SK-MEL-5 (cell line): ENCODE measurements around the gene NIPAL1. TPM values are rescaled to one million over a fixed set of nuclear protein-coding genes. Genes with fewer than 3 reads are reported as not detected.

Experiments used
- DNase-seq: peaks from one replicate; pipeline ENCODE4 v3.0.0-alpha.2; 2016; ENCODE audit warnings: low read depth, low spot score
- in situ Hi-C: cut with HindIII; loops from 2 replicates; pipeline ENCODE4 v1.10.0; 2016; ENCODE audit warnings: low sequenced_read_pairs, high pct_unique_total_duplicates, low pct_unique_long_range_greater_than_20kb
- total RNA-seq: library from RNA; depleted of rRNA; stranded (reverse); fragments of >200 nt; shearing (Covaris generic); gene quantifications from 2 replicates; pipeline ENCODE4 v1.2.3, GENCODE V29; 2014

The NIPAL1 gene
- total RNA-seq, 1 experiment from 2014 or later, result 0.13 TPM

DNA sequence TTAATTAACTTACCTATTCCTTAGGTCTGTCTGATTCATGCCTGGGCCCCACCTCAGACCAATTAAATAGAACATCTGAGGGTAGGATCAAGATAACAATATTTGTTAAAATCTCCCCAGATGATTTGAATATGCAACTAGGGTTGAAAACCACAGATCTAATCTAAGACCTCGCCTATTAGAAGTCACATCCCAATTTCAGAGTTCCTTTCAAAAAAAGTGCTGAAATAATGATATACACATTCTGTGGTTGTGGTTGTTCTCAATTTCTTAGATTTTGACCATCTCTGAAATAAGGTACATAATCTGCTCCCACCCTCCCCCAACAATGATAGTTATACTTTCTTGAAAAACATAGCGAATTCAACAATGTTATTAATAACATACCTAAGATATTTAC lies 27.7 kb downstream of the NIPAL1 start:
- in situ Hi-C loops, result no loop called here
- DNase-seq, result no peak

DNA sequence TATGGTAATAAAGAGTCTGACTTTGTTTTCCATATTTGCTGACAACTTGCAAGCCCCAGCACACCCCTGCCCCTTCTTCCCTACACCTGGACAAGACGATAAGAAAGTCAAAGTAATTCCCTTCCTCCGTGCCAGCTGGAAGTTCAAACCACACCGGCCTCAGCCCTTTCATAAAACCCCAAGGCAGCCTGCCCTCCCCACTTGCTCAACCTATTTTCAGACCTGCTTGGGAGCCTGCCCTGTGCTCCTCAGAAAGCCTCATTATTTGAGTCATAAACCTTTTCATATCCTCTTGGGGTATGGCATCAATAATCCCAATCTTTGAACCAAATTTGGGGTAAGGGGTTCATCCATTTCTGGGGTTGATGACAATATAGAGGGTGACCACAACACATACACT lies 29.5 kb downstream of the NIPAL1 start:
- in situ Hi-C loops, result no loop called here
- DNase-seq, result no peak

DNA sequence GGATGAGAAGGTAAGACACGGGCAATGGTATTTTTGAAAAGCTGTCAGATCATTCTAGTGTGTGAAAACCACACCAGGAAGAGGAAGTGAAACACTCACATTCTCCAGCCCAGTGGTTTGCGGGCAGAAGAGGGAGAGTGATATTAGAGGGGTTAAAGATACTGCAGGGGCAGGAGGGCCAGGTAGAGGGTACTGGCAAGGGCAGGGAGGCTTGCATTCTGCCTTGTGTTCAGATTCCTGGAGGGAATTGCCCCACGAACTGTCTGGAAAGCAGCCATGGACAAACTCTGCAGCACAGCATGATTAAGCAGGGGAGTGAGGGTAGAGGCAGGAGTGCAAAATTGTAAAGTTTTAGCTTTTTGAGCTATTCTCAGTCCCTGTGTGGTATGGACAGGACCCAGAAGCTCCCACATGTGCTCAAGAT lies 30.9 kb downstream of the NIPAL1 start:
- in situ Hi-C loops, result no loop called here
- DNase-seq, result no peak

DNA sequence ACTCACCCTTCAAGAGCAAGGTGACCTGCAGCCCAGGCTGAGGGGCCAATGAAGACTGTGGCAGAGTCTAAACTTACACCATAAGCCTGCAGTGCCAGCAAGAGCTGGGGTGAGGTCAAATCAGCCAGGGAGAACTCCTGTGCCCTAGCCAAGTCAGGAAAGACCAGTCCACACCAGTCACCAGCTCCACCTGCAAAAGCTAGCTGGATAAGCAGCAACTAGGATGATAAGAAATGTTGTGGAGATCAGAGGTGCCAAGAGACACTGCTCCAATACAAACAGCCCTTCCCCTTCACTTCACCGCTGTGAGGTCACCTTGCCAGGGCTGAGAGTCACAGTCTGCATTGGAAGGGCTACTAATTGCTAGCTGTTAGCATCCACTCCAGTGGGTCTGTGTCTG lies 31.3 kb downstream of the NIPAL1 start:
- in situ Hi-C loops, result no loop called here
- no peak for DNase-seq

DNA sequence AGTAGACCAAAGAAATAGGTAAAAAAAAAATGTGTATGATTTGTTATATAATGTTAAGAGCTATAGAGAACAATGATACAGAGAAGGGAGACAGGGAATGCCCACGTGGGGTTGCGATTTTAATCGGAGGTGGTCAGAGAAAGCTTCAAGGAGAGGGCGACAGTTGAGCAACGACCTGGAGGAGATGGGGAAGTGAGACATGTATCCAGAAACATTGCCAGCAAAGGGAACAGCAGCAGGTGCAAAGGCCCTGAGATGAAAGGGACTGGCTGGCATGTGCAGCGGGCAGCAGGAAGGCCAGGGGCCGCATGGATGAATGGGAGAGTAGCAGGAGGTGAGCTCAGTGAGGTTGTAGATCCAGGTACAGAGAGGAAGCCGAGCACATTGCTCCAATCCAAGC lies 32.9 kb downstream of the NIPAL1 start:
- no peak for DNase-seq
- in situ Hi-C loops, result no loop called here

DNA sequence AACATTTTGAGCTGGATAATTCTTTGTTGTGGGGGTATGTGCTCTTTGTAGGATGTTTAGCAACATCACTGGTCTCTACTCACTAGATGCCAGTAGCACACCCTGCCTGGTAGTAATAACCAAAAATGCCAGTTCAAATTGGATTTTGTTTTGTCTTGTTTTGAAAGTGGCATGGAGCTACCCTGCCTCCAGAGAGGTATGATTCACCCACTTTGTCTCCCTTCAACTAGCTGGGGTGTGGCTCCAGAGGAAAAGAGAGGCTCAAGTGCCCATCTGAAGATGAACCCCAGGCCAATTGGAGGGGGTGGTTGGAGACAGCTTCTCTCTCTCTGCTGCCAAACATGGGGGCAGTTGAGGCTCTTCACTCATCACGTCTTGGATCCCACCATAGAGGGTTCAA lies 34.5 kb downstream of the NIPAL1 start:
- in situ Hi-C loops, result no loop called here
- no peak for DNase-seq

DNA sequence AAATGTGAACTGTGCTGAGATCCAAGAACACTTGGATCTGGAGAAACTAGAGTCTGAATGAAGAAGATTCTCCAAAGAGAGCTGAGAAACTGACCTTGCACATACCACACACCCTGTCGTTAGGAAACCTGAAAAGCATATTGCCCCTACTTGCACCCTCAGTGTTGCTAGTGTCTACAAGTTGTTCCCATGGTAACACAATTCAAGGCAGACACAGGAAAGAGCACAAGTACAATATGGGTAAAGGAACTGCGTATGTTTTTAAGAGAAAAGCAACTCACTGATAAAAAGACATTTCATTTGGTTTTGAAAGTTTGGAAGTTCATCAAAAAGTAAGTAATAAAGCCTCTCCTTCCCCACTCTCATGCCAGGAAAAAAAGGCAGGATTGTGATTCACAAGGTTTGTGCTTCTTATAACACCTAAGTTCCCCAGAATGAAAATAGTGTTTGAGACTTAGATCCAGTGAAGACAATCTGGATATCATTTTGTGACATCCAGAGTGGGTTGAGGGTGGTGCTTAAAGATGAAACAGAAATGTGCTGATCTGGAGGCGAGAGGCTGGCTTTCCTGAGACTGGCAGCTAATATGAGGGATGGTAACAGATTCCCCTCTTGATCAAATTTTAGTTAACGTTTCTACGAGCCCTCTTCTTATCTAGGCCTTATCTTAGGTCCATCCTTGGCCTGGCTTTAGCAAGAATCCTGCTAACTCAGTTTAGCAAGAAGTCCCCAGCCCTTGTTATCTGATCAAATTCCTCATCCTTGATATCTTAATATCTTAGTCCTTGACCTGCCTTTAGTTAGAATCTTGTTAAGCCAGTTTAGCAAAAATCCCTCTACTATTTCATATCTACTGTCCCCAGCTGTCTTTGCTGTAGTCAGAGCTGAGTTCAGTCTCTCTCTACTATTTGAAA lies 42.3 kb downstream of the NIPAL1 start:
- no peak for DNase-seq
- in situ Hi-C loops, result no loop called here

DNA sequence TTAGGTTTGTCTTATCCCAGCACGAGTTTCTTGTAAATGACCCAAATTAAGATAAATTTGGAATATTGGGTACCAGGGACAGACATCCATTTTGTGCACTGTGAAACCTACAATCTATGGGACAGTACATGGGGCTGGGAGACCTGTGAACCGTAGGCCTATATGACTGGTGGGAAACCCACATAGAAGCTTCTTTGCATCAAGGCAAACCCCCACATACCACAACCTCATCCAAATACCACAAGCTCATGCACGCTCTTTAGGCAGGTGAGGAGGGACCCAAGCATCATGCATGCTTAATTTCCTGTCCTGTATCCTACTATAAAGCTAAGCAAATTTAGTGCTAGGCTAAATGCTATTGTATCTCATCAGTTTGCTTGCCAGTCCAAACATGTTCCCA lies 47.8 kb downstream of the NIPAL1 start:
- DNase-seq, result no peak
- in situ Hi-C loops, result no loop called here

DNA sequence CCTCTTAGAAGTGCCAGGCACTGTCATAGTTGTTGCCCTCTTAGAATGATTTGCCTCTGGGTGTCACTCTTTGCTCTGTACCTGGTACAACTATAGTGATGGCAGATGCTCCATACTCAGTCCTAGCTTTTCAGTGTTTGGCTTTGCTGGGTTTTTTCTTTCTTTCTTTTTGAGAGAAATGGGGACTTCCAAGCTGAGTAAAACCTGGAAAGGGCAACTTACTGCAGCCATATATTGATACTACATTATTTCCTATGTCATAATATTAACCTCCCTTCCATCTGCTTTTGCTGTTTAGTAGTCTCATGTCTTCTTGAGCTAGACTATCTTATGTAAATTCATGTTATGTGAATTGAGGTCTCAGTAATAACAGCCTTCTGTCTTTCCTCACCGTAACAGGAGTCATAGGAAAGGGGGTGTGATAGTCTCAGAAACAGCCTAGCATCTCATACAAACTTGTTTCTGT lies 49.0 kb downstream of the NIPAL1 start:
- in situ Hi-C loops, result no loop called here

DNA sequence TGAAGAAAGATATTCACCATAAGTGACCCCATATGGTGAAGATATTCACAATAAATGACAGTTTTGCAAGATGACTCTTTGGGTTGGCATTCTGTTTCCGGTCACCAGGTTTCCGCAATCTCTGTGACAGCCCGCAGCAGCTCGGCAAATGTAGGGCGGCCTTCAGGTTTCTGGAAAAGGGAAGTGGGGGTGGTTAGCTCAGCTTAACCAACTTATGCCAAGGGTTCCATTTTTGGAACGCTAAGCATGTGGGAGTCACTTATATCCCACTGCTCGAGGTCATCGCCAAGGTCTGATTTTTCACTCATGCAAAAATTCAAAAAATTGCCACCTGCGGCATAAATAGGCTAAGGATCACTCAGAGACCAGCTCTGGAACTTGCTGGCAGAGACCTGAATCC lies 51.0 kb downstream of the NIPAL1 start:
- no peak for DNase-seq
- in situ Hi-C loops, result no loop called here

More for the DNA sequence above, 49.0 kb downstream of the NIPAL1 start:
- no peak for DNase-seq

DNA sequence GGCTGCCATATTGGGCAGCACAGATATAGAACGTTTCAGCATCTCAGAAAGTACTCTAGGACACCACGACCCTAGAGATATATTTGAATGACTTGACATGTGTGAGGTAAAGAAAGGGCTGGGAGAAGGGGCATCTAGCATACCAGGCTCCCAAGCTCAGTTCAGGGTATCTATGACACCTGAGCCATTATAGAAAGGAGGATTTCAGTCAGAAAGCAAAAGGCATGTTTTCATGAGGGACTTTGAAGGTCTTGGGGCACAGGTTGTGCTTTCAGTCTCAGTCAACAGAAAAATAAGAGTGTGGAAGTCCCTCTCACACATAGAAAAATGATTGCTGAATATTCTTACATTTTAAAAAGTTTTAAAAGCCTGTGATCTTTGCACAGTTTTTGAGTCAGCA lies 51.6 kb downstream of the NIPAL1 start:
- no peak for DNase-seq
- in situ Hi-C loops, result no loop called here

DNA sequence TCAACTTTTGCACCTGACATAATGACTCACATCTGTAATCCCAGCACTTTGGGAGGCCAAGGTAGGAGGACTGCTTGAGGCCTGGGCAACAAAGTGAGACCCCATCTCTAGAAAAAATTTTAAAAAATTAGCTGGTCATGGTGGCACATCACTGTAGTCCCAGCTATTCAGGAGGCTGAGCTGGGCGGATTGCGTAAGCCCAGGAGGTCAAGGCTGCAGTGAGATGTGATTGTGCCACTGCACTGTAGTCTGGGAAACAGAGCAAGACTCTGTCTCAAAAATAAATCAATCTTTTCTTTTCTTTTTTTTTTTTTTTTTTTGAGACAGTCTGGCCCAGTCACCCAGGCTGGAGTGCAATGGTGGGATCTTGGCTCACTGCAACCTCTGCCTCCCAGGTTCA lies 52.5 kb downstream of the NIPAL1 start:
- no peak for DNase-seq
- in situ Hi-C loops, result no loop called here

DNA sequence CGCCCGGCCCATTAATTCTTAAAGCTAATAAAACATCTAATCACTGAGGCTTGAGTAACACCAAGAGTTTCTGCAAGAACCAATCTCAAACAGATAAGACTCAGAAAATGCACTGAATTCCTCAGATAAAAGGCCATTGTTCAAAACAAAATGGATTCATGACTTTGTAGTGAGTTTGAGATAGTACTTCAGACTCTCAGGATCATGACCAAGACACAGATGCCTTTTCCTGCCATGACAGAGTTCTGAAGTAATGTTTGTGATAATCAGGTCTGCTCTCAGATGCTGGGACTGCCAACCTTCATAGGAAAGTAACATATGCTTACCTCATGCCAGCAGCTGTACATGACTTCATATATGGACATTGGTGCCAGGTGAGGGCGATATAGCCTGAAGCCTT lies 54.6 kb downstream of the NIPAL1 start:
- DNase-seq, result no peak
- in situ Hi-C loops, result no loop called here

DNA sequence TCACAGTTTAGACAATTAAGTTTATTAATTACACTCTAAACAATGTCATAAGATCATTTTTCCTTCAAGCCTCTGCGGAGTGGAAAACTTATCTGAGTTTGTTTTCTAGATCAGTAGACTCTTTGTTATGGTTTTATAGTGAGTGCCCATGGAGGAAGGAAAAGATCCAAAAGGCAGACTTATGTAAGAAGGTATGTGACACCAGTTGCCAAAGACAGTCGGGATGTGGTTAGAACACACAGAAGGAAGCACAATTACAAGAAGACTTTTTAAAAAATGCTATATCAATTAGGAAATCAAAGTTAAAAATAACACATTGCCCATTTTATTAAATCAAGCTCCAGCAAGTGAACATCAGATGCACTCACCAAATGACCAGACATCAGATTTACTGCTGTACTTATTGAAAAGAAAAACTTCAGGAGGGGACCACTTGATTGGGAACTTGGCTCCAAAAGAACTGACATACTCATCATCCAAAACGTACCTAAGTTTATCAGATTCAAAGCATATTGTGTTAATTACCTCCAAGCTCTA lies 57.1 kb downstream of the NIPAL1 start:
- in situ Hi-C loops, result no loop called here
- DNase-seq, result peak; percentile 48

DNA sequence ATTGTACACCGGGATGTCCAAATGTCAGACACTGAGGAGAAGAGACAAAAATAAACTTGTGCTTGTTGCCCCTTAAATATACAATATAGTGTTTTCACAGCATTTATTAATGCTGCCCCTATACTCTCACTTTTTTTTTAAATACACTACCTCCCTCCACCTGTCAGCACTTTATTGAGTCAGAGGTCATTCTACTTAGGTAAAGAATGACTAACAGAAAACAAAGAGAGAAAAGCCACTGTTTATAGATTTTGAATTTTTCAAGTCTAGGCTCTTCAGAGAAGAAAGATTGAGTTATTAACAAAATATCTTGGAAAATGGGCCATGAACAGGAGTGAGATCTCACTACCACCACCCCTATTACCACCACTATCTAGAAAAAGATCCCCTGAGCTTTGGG lies 58.1 kb downstream of the NIPAL1 start:
- in situ Hi-C loops, result no loop called here
- DNase-seq, result no peak

DNA sequence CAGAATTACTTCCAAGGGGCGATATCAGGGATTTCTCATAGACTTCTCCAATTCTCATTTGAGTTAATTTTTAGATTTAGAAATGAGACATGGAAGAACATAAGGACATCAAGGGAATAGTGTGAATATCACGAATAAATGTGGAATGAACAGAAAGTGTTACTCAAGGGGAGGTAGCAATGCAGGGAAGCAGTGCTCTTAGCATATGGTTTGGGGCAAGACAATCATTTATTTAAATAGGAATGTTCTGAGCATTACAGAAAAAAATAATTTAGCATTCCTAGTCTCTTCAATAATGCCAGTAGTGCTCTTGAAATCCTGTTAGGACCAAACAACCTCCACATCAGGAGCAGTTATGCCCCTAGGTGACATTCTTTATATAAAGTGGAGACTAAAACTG lies 61.9 kb downstream of the NIPAL1 start:
- no peak for DNase-seq
- in situ Hi-C loops, result no loop called here

DNA sequence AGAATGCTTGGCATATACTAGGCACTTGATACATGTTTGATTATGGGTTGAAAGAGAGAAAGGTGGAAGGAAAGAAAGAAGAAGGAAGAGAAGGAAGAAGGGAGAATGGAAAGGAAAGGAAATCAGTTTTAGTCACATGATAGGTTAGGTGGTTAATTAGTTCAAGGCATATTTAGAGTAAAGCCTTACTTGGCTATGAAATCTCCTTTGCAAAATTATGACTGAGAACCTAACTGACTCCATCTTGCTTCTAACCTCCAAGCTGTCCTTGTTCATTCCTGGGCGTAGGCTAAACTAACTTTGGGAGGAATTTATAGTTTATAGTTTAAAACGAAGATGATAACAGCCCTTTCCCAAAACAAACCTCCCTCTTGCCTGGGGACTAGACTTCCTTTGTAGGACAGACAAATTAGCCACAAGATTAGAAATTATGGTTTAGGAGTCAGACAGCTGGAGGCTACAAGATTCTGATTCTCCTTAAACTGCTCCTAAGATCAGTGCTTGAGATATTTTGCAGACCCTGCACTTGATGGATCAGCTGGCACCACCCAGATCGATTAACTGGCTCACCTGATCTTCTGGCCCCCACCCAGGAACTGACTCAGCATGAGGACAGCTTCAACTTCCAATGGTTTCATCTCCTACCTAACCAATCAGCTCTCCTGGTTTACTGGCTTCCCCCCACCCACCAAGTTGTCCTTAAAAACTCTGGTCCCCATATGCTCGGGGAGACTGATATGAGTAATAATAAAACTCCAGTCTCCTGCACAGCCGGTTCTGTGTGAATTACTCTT lies 62.5 kb downstream of the NIPAL1 start:
- in situ Hi-C loops, result no loop called here
- no peak for DNase-seq

DNA sequence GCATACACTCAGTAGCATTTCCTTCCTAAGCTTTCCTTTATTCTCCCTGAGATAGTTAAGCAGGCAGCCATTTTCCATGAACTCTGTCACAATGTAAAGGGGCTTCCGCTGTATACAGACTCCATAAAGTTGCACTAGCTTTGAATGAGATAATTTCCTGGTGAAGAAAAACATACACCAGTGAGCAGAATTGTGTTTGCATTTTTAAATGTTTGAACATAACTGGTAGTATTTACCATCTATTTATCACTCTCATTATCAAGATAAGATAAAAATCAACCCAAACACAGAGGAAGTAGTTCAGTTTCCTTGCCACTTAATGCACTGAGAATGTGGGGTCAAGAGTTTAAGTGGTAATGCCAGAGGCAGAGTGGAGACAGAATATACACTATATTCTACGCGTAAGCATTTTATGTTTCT lies 63.4 kb downstream of the NIPAL1 start:
- in situ Hi-C loops, result no loop called here
- no peak for DNase-seq
